ENCODE measurements around the gene TARM1.

GRCh38 chr19:54047616-54048015, 33.5 kb downstream of the TARM1 start:
- TF ChIP-seq BACH2 (CRISPR knock-in tag; IDR thresholded peaks at IDR 0.05; ENCODE audit: borderline replicate concordance), result no peak
- no peak for TF ChIP-seq ESRRG (CRISPR knock-in tag; IDR thresholded peaks at IDR 0.05)
- TF ChIP-seq, protein P1, sequence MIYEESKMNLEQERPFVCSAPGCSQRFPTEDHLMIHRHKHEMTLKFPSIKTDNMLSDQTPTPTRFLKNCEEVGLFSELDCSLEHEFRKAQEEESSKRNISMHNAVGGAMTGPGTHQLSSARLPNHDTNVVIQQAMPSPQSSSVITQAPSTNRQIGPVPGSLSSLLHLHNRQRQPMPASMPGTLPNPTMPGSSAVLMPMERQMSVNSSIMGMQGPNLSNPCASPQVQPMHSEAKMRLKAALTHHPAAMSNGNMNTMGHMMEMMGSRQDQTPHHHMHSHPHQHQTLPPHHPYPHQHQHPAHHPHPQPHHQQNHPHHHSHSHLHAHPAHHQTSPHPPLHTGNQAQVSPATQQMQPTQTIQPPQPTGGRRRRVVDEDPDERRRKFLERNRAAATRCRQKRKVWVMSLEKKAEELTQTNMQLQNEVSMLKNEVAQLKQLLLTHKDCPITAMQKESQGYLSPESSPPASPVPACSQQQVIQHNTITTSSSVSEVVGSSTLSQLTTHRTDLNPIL (CRISPR knock-in tag; IDR thresholded peaks at IDR 0.05; ENCODE audit: low read depth), result no peak
- TF ChIP-seq RARB (CRISPR knock-in tag; IDR thresholded peaks at IDR 0.05), result no peak
- no peak for TF ChIP-seq POU6F1 (CRISPR knock-in tag; IDR thresholded peaks at IDR 0.05; ENCODE audit: borderline replicate concordance, low read depth)
- TF ChIP-seq CSDC2 (CRISPR knock-in tag; IDR thresholded peaks at IDR 0.05), result no peak
- no peak for TF ChIP-seq ZFP30 (CRISPR knock-in tag; IDR thresholded peaks at IDR 0.05)
- TF ChIP-seq ARNTL (CRISPR knock-in tag; IDR thresholded peaks at IDR 0.05; ENCODE audit: borderline replicate concordance, low read depth), result no peak
- TF ChIP-seq PATZ1 (CRISPR knock-in tag; IDR thresholded peaks at IDR 0.05; ENCODE audit: borderline replicate concordance), result no peak
- no peak for TF ChIP-seq TCF4 (CRISPR knock-in tag; IDR thresholded peaks at IDR 0.05; ENCODE audit: borderline replicate concordance)
- no peak for TF ChIP-seq ZFP3 (CRISPR knock-in tag; IDR thresholded peaks at IDR 0.05)
- no peak for TF ChIP-seq TOX (CRISPR knock-in tag; IDR thresholded peaks at IDR 0.05; ENCODE audit: borderline replicate concordance)
